Globus pallidus (tissue), 1 donor: ENCODE results near the gene KRTAP3-3.
"Not testable (repeated sequence)": the region's sequence is repeated elsewhere in the genome, so short reads cannot be mapped to it uniquely, and the experiment has no call there.

Experiments used
- DNase-seq: peaks from one replicate; pipeline ENCODE4 v3.0.0-alpha.2; 2015; ENCODE audit warnings: low spot score

KRTAP3-3 gene

DNA sequence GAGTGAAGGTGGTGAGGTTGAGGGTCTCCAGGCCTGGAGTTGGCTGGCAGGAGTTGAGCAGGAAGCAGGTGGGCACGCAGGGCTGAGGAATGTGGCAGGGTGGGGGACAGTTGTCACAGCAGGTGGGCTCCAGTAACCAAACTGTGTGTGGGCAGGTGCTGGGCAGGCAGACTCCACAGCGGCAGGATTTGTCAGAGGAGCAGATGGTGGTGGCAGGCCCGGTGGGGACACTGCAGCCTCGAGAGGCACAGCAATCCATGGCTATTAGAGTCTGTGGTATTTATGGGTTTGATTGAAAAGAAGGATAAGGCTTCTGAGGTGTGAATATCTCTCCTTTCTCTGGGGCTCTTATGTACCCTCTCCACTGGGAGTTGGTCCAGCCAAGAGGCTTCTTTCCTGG is at the start of gene KRTAP3-3:
KRTAP3-3 (minus strand) TSS at position 326 of the 400 bp plus-strand sequence; CDS start at position 259, 67 bp downstream.
- DNase-seq = no peak

DNA sequence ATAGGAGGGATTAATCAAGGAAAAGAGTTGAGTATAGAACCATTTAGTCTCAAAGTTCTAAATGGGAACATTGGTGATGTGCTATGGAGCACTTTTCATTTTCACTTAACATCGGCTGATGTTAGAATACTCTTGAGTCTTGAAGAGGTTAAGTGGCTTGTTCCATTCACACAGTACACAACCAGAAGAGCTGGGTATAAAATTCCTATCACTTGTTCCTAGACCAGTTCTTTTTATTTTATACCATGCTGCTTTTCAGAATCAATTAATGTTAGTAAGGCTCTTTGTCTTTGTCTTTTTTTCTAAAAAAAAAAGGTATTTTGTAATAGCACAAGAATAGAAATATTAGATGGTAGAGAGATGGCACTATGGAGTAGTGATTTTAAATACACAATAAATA is 49.0 kb upstream of the KRTAP3-3 start:
- no peak for DNase-seq

DNA sequence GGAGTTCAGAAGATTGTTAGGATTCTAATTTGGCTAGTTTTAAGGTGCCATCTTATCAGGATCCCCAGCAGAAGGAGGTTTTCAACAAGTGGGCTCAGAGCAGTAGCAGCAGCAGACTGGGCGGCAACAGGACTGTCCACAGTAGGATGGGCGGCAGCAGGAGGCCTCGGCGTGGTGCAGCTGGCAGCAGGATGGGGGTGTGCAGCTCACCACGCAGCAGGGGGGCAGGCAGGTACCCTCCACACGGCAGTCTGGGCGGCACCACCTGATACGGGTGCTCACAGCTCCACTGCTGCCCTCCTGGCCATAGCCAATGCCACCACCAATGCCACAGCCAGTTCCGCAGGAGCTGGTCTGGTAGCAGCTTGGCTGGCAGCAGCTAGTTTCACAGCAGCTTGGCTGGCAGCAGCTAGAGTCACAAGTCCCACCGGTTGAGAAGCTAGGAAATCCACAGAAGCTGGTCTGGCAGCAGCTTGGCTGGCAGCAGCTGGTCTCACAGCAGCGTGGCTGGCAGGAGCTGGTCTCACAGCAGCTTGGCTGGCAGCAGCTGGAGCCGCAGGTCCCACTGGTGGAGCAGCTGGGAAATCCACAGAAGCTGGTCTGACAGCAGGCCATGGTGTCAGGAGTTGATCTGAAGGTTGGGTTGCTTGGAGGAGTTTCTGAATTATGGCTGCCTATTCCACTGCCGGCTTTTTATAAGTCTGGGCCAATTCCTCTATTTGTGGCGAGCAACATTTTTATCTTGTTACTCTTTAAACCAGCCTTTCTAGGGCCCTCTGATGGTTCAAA is 47.0 kb upstream of the KRTAP3-3 start, which contains the start of gene KRTAP1-1:
KRTAP1-1 (minus strand) TSS at position 668 of the 789 bp plus-strand sequence; CDS start at position 615, 53 bp downstream.
- peak; percentile 0 for DNase-seq

DNA sequence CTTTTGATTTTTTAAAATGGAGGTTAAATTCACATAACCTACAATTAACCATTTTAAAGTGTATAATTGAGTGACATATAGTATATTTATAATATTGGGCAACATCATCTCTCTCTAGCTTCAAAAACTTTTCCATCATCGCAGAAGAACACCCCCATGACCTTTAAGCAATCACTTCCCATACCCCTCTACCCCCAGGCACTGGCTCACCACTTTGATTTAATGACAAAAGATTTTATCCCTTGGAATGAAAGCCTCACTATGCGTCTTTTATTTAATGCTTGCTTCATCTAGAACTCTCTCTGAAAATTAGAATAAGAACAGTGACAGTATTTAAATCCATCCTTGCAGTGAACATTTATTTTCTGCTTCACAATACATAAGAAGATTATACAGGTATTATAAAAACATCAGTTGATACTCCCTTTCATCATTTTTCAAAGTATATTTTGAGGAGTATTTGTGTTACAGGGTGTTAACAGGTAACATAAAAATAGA is 43.9 kb upstream of the KRTAP3-3 start:
- DNase-seq = no peak

DNA sequence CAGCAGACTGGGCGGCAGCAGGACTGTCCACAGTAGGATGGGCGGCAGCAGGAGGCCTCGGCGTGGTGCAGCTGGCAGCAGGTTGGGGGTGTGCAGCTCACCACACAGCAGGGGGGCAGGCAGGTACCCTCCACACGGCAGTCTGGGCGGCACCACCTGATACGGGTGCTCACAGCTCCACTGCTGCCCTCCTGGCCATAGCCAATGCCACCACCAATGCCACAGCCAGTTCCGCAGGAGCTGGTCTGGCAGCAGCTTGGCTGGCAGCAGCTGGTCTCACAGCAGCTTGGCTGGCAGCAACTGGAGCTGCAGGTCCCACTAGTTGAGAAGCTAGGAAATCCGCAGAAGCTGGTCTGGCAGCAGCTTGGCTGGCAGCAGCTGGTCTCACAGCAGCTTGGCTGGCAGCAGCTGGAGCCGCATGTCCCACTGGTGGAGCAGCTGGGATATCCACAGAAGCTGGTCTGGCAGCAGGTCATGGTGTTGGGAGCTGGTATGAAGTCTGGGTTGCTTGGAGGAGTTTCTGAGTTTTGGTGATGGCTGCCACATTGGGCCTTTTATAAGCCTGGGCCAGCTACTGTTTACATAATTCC is 40.5 kb upstream of the KRTAP3-3 start, which contains the start of gene KRTAP1-3:
KRTAP1-3 (minus strand) TSS at position 529 of the 590 bp plus-strand sequence; CDS start at position 476, 53 bp downstream.
- DNase-seq = not testable (repeated sequence)

DNA sequence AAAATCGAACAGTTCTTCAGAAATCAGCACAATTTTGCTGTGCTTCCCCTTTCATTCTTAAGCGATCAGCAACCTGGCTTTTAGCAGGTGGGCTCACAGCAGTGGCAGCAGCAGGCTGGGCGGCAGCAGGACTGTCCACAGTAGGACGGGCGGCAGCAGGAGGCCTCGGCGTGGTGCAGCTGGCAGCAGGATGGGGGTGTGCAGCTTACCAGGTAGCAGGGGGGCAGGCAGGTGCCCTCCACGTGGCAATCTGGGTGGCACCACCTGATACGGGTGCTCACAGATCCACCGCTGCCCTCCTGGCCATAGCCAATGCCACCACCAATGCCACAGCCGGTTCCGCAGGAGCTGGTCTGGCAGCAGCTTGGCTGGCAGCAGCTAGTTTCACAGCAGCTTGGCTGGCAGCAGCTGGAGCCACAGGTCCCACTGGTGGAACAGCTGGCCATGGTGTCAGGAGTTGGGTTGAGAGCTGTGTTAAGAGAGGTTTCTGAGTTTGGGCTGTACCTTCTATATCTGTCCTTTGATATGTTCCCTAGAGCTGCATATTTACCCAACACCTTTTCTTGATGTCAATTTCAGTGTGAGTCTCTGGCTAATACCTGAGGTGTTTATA is 35.8 kb upstream of the KRTAP3-3 start, which contains the start of gene KRTAP1-4:
KRTAP1-4 (minus strand) TSS at position 563 of the 613 bp plus-strand sequence; CDS start at position 446, 117 bp downstream.
- DNase-seq = no peak

DNA sequence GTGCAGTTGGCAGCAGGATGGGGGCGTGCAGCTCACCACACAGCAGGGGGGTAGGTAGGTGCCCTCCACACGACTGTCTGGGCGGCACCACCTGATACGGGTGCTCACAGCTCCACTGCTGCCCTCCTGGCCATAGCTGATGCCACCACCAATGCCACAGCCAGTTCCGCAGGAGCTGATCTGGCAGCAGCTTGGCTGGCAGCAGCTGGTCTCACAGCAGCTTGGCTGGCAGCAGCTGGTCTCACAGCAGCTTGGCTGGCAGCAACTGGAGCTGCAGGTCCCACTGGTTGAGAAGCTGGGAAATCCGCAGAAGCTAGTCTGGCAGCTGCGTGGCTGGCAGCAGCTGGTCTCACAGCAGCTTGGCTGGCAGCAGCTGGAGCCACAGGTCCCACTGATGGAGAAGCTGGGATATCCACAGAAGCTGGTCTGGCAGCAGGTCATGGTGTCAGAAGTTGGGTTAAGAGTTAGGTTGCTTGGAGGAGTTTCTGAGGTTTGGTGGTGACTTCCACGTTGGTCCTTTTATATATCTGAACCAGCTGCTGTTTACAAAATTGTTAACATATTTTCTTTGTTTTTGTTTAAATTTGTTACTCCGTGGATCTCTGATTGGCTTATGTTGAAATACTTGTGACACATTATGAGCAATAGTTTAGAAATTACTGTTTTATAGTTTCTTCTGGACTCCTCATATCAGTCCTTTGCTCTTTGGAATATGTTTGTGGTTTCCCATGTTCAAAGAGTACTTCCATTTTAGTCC is 32.9 kb upstream of the KRTAP3-3 start, which contains the start of gene KRTAP1-5:
KRTAP1-5 (minus strand) TSS at position 494 of the 757 bp plus-strand sequence; CDS start at position 441, 53 bp downstream.
- no peak for DNase-seq

DNA sequence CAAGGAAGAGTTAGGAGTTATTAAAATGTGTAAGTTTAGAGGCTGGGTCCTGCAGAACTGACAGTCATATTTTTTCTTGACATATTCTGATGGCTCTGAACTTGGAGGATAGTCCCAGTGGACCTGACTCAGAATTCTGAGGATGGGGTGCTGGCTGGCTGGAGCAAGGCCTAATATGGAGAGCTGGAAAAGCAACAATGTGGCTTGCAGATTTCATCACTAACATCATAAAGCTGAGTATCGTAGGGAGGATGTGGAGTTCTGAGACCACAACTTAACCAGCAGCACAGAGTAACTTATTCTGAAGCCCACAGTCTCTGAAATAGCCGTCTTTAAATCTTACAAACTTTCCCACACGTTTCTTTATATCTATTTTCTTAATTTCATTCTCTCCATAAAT is 30.7 kb upstream of the KRTAP3-3 start:
- DNase-seq = no peak

DNA sequence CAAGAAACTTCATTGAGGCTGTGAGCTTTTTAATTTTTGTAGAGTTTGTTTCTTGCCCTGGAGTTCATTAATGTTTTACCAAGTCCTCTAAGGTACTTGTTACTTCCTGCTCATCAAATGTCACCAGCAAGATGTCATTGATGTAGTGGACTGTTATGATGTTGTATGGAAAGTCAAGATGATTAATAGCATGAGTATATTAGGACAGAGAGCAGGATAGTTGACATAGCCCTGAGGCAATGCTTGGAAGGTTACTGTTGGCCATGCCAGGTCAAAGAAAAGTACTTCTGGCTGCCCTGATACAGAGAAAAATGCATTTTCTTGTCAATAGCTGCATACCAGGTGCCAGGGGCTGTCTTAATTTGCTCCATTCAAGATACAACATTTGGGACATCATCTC is 26.4 kb upstream of the KRTAP3-3 start:
- DNase-seq = no peak

DNA sequence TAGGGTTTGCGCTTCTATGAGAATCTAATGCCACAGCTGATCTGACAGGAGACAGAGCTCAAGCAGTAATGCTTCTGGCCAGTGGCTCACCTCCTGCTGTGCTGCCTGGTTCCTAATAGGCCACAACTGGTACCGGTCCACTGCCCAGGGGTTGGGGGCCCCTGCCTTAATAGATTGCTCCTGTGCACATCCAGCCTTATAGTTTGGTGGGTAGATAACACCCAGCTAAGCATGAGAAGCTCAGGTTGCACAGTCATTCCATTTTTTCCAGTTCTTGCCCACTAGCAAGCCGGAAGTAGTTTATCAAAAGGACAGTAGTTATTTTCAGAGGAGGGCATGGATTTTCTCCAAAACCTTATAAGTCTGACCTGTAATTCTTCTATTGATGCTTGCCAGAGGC is 25.5 kb upstream of the KRTAP3-3 start:
- DNase-seq = no peak

DNA sequence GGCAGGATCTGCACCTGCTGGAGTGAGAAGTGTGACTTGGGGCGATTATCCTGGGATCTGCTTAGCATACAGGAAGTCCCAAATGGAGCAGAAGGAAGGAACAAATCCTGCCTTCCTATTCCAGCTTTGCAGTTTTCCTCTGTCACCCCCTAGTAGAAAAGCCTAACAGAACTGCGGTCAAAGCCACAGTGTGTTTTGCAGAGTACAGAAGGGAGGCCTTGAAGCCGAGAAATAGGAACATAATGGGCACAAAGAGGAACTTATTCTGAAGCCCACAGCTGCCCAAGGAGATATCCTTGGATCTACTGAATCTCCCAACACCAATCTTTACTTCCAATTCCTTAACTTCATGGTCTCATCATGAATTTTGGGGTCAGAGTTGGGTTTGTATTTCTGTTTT is 24.6 kb upstream of the KRTAP3-3 start:
- DNase-seq = no peak

DNA sequence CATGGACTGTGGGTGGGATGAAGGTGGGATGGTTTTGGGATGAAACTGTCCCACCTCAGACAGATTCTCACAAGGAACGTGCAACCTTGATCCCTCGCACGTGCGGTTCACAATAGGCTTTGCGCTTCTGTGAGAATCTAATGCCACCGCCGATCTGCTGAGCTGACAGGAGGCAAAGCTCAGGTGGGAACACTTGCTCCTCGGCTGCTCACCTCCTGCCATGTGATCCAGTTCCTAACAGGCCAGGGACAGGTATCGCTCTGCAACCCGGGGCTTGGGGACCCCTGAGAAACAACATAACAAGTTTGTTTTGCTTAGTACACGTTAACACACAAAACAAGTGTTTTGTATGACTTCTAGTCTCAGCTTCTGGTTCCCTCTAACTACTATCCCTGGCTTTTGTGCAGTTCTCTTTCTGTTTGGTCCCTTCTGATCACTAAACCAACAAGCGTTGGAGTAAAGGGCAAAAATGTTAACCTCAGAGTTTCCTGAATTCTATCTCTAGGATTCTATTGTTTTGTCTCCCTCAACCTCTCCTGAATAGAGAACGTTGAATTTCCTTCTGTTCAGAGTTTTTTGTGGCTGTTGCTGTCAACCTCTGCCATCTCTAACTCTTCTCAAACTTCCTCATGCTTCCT is 22.7 kb upstream of the KRTAP3-3 start:
- no peak for DNase-seq

DNA sequence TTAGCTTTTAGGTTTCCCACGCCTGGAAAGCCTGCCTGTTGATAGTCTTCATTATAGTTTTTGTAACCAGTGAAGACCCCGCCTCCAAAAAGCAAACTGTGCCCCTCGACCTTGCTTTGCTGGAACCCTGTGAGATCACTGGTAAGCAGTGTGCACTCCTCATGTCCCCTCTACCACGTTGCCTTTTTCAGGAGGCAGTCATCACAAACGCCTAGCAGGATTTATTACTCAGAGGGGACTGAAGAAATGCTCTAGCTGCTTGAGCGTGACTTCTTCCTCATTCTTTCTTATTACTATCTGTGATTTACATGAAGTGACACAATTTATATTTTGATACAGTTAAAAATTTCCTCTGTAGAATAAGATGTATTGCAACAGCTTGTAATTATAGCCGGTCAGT is 21.5 kb upstream of the KRTAP3-3 start:
- no peak for DNase-seq

DNA sequence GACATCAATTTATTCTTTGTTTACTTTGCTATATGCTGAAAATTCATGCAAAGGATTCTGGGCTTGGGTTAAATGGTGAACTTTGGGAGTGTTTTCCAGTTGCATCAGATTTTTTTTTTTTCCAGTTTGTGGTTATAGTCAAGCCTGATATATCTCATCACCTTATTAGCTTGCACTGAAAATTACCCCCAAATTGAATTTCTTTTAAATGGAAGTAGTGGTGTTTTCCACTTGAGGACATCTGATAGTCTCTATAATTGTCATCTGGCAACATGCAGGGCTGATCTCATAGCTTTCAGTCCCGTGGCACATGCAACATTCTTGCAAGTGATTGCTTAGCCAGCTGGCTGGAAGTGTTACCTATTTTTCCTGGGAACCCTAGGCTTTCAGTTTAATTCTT is 19.6 kb upstream of the KRTAP3-3 start:
- no peak for DNase-seq

DNA sequence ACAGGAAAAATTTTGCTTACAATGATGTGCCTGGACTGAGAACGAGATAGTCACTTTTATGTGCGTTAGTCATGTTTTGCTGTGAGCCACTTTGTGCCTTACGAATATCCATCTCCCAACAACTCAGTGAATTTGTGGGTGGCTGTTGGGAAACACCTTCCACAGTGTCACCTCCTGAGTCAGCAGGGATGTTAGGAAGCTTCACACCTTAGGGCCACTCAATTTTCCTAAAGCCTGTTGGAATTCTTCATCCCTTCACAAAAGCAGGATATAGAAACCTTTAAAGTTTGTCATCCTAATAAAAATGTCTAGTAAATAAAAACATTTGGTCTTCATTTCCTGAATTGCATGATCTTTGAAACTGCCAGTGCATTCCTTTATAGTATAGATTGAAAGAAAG is 19.2 kb upstream of the KRTAP3-3 start:
- no peak for DNase-seq

DNA sequence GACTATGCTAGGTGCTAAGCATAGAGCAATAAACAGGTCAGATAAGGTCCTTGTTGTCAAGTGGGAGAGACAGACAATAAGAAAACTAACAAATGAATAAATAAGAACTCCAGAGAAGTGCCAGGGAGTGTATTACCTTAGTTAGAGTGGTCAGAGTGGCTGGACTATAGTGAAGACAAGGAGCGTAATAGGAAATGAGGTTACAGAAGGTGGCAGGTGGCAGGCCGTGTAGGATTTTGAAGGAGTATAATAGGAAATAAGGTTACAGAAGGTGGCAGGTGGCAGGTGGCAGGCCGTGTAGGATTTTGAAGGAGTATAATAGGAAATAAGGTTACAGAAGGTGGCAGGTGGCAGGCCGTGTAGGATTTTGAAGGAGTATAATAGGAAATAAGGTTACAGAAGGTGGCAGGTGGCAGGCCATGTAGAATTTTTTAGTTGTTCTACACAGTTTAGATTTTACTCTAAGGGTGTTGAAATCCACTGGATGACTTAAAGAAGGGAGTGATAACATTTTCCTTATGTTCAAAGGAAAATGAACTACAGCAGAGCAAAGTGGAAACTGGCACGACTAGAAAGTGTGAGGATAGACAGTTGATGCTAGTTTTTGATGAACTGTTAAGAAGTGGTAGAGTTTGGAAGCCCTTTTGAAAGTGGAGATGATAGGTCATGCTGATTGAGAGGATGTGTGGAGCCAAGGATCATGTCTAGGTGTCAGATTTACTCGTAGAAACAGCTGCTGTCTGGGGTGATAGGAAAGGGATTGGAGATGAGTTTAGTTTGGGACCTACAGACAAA is 18.6 kb upstream of the KRTAP3-3 start:
- no peak for DNase-seq

DNA sequence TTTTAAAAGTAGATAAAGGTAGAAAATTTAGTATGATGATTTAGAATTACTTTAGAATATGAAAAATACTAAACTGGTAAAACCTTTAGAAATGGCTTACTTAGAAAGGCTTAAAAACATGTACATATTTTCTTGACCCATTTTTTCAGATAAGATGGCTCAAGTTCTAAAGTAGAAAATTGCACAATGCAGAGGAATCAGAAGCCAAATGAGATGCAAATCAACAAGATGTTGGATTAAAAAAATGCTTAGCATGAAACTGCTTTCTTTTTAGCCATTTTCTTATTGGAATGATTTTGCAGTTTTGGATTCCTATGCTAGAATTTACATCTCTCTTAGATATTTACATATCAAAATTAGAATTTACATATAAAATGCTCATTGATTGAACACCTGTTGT is 16.5 kb upstream of the KRTAP3-3 start:
- DNase-seq = no peak

DNA sequence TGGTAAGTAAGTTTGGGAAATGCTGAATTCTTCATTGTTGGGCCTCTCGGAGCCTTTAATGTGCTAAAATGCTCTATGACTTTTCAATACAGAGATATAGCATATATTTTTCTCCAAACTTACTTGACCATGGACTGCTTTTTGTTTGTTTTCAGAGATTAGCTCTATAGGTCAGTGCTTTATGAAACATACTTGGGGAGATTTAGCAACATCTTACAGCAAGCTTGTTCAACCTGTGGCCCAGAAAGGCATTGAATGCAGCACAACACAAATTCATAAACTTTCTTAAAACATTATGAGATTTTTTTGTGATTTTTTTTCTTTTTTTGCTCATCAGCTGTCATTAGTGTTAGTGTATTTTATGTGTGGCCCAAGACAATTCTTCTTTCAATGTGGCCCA is 16.0 kb upstream of the KRTAP3-3 start:
- DNase-seq = no peak

DNA sequence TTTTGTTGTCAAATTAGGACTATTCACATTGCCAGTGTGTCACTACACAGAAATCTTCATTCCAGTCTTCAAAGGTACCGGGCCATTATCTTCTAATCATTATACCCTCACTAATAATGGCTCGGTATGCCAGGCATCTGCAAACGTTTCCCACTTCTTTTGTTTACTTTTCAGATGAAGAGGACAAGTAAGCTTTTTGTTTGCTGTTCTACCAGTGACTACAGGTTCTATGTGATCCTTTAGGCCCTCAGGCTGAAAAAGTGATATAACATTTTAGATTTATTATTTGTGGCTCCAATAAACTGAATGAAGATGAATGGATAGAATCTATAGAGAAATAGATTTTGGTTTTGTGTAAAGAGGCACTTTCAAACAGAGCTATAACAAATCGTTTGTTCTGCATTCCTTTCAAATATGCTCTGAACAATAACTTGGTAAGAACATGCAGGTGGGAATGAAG is 15.4 kb upstream of the KRTAP3-3 start:
- DNase-seq = no peak

DNA sequence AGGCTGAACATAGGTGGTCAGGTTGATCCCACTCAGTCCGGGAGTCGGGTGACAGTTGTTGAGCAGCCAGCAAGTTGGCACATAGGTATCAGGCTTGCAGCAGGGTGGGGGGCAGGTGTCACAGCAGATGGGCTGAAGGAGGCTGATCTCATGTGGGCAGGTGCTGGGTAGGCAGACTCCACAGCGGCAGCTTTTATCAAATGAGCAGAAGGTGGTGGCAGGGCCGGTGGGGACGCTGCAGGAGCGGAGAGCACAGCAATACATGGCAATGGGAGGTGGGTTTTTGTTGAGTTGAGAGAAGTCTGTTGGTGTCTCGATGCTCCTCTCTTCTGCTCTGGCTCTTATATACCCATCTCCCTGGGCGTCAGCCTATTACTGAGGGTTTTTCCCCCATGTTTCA is 14.8 kb upstream of the KRTAP3-3 start, which contains the start of gene KRTAP3-1:
KRTAP3-1 (minus strand) TSS at position 318 of the 400 bp plus-strand sequence; CDS start at position 264, 54 bp downstream.
- no peak for DNase-seq
